Measurements from ENCODE around the gene KLF13. TPM values are rescaled to one million over a fixed set of nuclear protein-coding genes. Genes with fewer than 3 reads are reported as not detected.
"Not testable (repeated sequence)": the region's sequence is repeated elsewhere in the genome, so short reads cannot be mapped to it uniquely, and the experiment has no call there.

The KLF13 gene
- total RNA-seq, 1 experiment from 2014 or later, result 43.1 TPM

GRCh38 chr15:31352339-31352751, 25.7 kb downstream of the KLF13 start:
- in situ Hi-C loops (cut with HindIII; ENCODE audit: low pct_unique_long_range_greater_than_20kb, low sequenced_read_pairs), result no loop called here
- DNase-seq (ENCODE audit: low read depth), result no peak

GRCh38 chr15:31352911-31353811, 26.5 kb downstream of the KLF13 start:
- no peak for DNase-seq (ENCODE audit: low read depth)
- in situ Hi-C loops (cut with HindIII; ENCODE audit: low pct_unique_long_range_greater_than_20kb, low sequenced_read_pairs), result no loop called here

DNA sequence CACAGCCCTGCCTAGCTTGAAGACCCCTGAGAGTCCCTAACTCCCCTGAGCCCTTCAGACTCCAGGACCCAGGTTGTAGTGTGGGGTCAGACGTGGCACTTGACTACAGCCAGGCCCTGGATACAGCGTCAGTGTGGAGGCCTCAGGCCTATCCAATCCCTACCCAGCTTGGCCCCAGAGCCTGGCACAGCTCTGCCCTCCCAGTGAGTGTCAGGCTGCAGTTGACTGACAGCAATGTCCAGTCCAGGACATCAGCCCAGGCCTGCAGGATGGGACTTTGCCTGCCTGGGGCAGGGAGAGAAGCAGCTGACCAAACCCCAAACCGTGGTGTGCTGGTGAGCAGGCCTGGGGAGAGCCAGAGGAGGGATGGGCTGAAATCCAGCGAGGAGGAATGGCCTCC, 27.3 kb downstream of the KLF13 start:
- no peak for DNase-seq (ENCODE audit: low read depth)
- in situ Hi-C loops (cut with HindIII; ENCODE audit: low pct_unique_long_range_greater_than_20kb, low sequenced_read_pairs), result no loop called here

- DNase-seq (ENCODE audit: low read depth); in situ Hi-C loops (cut with HindIII; ENCODE audit: low pct_unique_long_range_greater_than_20kb, low sequenced_read_pairs): not testable (repeated sequence)
Observed at GRCh38 chr15:31356097-31356496, 29.5 kb downstream of the KLF13 start.

DNA sequence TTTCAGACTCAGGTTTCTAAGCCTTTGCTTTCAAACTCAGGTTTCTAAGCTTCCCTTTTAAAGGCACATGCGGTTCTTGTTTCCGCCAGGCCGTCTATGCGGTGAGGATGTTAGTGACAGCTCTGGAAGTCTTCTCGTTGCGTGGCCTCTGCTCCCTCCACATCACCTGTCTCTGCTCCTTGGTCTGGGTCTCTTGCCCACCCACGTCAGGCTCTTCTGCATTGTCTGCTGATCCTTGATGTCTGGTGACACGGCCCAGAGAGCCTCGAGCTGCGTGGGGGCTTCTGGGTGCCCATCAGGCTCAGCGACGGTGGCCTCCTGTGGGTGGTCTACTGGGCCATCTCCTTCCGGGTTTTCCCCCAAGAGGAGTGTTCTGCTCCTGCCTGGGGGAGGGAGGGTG, 30.5 kb downstream of the KLF13 start:
- no peak for DNase-seq (ENCODE audit: low read depth)
- in situ Hi-C loops (cut with HindIII; ENCODE audit: low pct_unique_long_range_greater_than_20kb, low sequenced_read_pairs), result no loop called here

GRCh38 chr15:31358163-31358562, 31.5 kb downstream of the KLF13 start:
- DNase-seq (ENCODE audit: low read depth), result no peak
- in situ Hi-C loops (cut with HindIII; ENCODE audit: low pct_unique_long_range_greater_than_20kb, low sequenced_read_pairs), result no loop called here

DNA sequence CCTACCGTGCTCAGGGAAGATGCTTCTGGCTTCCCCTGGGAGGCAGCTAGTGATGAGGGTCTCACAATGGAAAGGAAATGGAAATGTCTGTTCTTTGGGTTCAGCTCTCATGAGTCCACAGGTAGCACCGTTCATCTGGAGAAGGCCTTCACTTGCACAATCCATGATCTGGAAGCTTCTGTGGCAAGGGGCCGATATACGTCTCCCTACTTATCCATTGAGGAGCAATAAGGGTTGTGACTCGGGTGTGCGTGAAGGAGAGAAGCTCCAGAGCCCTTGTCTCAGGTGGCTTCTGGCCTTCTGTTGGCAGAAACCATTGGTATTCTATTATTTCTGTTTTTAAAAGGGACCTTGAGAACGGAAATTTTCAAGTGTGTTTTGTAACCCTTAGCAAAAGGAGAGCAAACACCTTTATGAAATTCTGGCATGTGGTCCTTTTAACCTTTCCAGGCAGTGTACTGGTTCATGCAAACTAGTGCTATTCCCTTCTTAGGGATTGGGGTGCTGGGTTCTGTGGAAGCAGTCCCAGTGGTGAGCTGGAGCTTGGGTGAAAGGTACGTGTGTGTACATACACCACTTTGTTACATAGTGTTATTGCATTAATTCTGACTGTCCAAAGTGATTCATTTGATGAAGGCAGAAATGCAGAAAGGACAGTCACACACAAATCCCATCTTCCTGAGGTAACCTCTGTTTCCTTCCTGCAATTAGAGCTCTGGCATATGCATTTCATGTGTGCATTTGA, 32.5 kb downstream of the KLF13 start:
- no peak for DNase-seq (ENCODE audit: low read depth)
- in situ Hi-C loops (cut with HindIII; ENCODE audit: low pct_unique_long_range_greater_than_20kb, low sequenced_read_pairs), result no loop called here

- no peak for DNase-seq (ENCODE audit: low read depth)
- in situ Hi-C loops (cut with HindIII; ENCODE audit: low pct_unique_long_range_greater_than_20kb, low sequenced_read_pairs), result no loop called here
Observed at GRCh38 chr15:31359702-31360111, 33.1 kb downstream of the KLF13 start.

DNA sequence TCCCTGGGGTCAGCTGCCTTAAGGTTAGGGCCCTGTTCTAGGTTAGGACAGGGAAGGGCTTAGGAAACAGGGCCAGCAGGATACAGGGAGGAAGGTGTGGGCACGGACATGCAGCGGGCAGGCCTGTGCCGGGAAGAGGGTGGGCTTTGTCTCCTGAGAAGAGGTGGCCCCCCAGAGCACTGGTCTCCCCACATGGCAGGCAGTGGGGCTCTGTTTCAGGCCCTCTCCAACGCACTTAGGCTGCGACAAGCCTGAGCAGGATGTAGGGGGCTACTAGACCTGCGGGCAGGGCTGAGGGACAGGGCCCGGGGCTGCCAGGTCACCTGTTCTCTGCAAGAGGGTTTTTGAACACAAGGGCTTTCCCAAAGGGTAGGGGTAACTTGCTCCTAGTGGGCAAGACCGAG, 33.5 kb downstream of the KLF13 start:
- DNase-seq (ENCODE audit: low read depth), result no peak
- in situ Hi-C loops (cut with HindIII; ENCODE audit: low pct_unique_long_range_greater_than_20kb, low sequenced_read_pairs), result no loop called here

- no peak for DNase-seq (ENCODE audit: low read depth)
- in situ Hi-C loops (cut with HindIII; ENCODE audit: low pct_unique_long_range_greater_than_20kb, low sequenced_read_pairs), result no loop called here
Observed at GRCh38 chr15:31360843-31361763, 34.5 kb downstream of the KLF13 start.

DNA sequence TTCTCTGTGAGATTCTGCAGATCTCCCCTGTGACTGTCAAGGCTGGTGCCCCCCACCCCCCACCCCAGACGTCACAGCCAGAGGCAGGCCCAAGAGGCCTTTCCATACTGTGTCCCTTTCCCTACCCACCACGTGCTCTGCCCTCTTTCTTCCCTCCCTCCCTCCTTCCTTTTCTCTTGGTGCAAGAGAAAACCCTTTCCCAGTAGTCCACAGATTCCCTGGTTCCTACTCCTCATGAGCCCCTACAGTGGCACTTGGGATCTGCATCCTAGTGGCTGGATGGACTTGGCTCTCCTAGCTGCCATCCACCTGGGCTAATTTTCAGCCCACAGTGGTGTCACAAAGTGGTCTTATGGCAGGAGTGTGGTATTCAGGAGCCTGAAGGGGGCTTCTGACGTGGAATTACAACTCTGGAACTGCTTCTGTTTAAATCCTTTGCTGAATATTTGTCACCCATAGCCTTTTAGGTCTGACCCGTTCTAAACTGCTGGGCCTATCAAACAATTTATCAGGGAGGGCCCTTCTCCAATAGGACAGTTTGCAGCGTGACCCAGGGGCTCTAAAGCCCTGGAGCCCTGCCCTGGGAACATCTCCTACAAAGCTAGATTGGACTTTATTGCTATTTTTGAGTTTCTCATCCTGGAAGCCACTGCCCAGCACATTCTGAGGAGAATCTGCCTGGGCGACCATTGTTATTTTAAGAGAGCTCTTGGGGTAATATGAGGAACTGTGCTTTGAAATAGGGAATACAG, 35.3 kb downstream of the KLF13 start:
- DNase-seq (ENCODE audit: low read depth), result no peak
- in situ Hi-C loops (cut with HindIII; ENCODE audit: low pct_unique_long_range_greater_than_20kb, low sequenced_read_pairs), result no loop called here

DNA sequence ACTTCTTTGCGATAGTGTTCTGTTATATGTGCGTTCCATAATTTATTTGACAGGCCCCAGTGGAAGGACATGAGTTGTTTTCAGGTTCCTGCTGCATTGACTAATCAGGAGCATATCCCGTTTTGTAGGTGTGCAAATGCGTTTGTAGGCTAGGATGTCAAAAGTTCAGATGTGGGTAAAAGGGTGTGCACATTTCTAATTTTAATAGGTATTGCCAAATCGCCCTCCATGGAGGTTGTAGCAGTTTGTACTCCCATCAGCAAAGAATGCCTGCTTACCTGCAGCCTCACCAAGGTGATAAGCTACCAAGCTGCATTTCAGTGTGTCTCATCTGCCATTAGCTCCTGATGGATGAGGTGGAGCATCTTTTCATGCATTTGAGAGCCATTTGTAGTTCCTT, 36.3 kb downstream of the KLF13 start:
- in situ Hi-C loops (cut with HindIII; ENCODE audit: low pct_unique_long_range_greater_than_20kb, low sequenced_read_pairs), result no loop called here
- DNase-seq (ENCODE audit: low read depth), result no peak

- in situ Hi-C loops (cut with HindIII; ENCODE audit: low pct_unique_long_range_greater_than_20kb, low sequenced_read_pairs), result no loop called here
- no peak for DNase-seq (ENCODE audit: low read depth)
Observed at GRCh38 chr15:31364301-31365031, 37.8 kb downstream of the KLF13 start.

DNA sequence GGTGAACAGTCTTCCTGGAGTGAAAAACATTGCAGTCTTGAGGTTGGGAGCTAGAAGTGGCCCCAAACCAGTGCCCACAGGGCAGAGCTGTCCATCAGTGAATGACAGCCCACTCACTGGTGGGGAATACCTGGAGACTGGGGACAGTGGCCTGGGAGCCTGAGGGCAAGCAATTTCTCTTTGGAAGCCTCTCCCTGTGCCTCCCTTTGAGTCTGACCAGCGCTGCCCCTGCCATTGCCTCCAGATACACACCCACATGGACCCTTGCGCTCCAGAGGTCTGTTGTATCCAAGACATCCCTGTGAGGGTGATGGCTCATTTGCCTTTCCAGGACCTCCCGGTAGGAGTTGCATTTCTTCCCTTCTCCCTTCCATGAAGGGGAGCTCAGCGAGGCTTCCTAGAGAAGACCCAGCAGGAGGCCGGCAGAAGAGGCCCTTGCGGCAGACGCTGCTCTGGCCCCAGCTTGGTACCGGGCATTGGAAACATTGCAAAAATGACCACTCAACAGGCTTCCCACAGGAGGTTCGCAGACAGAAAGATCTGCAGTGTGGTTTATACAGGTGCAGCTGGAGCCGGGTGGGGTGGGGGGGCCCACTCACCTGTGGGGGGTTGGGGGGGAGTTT, 38.5 kb downstream of the KLF13 start:
- DNase-seq (ENCODE audit: low read depth), result no peak
- in situ Hi-C loops (cut with HindIII; ENCODE audit: low pct_unique_long_range_greater_than_20kb, low sequenced_read_pairs), result no loop called here

DNA sequence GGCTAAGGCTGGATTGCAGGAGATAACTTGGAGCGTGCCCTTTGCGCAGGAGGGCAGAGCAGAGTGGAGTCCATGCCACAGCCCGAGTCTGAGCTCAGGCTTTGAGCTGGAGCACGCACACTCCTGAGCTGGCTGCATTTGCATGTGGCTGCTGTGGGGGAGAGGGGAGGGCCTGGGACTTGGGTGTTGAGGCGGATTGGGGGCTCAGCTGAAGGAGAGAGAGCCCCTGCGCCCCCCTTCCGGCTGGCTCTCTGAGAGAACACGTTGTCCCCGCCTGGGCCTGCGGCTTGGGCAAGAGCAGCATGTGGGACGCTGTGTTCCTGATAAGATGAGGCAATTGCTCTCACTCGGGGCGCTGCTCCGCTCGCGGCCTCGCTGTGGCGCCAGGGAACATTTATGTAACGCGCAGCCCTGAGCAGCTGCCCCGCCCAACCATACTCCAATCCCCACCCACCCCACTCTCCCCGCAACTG, 39.1 kb downstream of the KLF13 start:
- no peak for DNase-seq (ENCODE audit: low read depth)
- in situ Hi-C loops (cut with HindIII; ENCODE audit: low pct_unique_long_range_greater_than_20kb, low sequenced_read_pairs), result no loop called here

- in situ Hi-C loops (cut with HindIII; ENCODE audit: low pct_unique_long_range_greater_than_20kb, low sequenced_read_pairs), result no loop called here
- DNase-seq (ENCODE audit: low read depth), result no peak
Observed at GRCh38 chr15:31366169-31366734, 39.6 kb downstream of the KLF13 start.
